ENCODE measurements around the gene PPP1R3D. TPM values are rescaled to one million over a fixed set of nuclear protein-coding genes. Genes with fewer than 3 reads are reported as not detected.

PPP1R3D gene
- total RNA-seq, 4 donors from 2014 or later, result 7.2 to 8.7 (median 8.0) TPM

GRCh38 chr20:59949911-59950310 is 9.8 kb upstream of the PPP1R3D start:
- Histone ChIP-seq H3K36me3 (peaks cover 0 to 3% (median 1%) of the 10 kb centered on the region in 3 donors), H3K9me3 (no peaks in the 10 kb centered on the region), H3K4me3 (no peak overlapping the region), H3K27me3 (no peaks in the 10 kb centered on the region), H3K4me1 (peaks cover 0 to 50% (median 26%) of the 10 kb centered on the region in 4 donors), H3K27ac (peak overlapping the region in 2 of 4 donors; percentile 45 to 68)
- DNase-seq (ENCODE audit: low spot score in 2 of 2), result no peak
- TF ChIP-seq CTCF (IDR thresholded peaks at IDR 0.05), result no peak
- 94% methylated on average over 6 of the region's 6 CpGs for WGBS, 2 donors

- DNase-seq (ENCODE audit: low spot score in 2 of 2), result peak in 1 of 2 donors; percentile 51
- TF ChIP-seq CTCF (IDR thresholded peaks at IDR 0.05) (peak; percentile 41 to 68 (median 65)), POLR2A (IDR thresholded peaks at IDR 0.05) (no peak)
- Histone ChIP-seq H3K36me3 (peaks cover 0 to 11% (median 9%) of the 10 kb centered on the region in 3 donors), H3K4me1 (peaks cover 0 to 56% (median 29%) of the 10 kb centered on the region in 4 donors), H3K4me3 (no peak overlapping the region), H3K27me3 (no peaks in the 10 kb centered on the region), H3K27ac (peak overlapping the region; percentile 11 to 68 (median 48)), H3K9me3 (no peaks in the 10 kb centered on the region)
- 31 to 32% methylated on average over 7 of the region's 7 CpGs for WGBS, 2 donors
Observed at GRCh38 chr20:59948828-59949720, 9.0 kb upstream of the PPP1R3D start.

- WGBS, 2 donors, result 47 to 53% methylated on average over 1 of the region's 1 CpG
- Histone ChIP-seq H3K9me3 (no peaks in the 10 kb centered on the region), H3K4me3 (no peak overlapping the region), H3K36me3 (peaks cover 0 to 18% (median 14%) of the 10 kb centered on the region in 3 donors), H3K27ac (peak overlapping the region; percentile 31 to 68 (median 54)), H3K27me3 (no peaks in the 10 kb centered on the region), H3K4me1 (peaks cover 0 to 58% (median 29%) of the 10 kb centered on the region in 4 donors)
- DNase-seq (ENCODE audit: low spot score in 2 of 2), result no peak
- no peak for TF ChIP-seq POLR2A (IDR thresholded peaks at IDR 0.05)
- TF ChIP-seq EP300 (IDR thresholded peaks at IDR 0.05), result no peak
- TF ChIP-seq CTCF (IDR thresholded peaks at IDR 0.05), result no peak
Observed at GRCh38 chr20:59948212-59948611, 8.1 kb upstream of the PPP1R3D start.

GRCh38 chr20:59947376-59947775 is 7.3 kb upstream of the PPP1R3D start:
- Histone ChIP-seq H3K27ac (peak overlapping the region in 3 of 4 donors; percentile 4 to 68 (median 67)), H3K36me3 (peaks cover 0 to 26% (median 14%) of the 10 kb centered on the region in 3 donors), H3K4me3 (no peak overlapping the region), H3K9me3 (no peaks in the 10 kb centered on the region), H3K27me3 (no peaks in the 10 kb centered on the region), H3K4me1 (peaks cover 0 to 66% (median 31%) of the 10 kb centered on the region in 4 donors)
- DNase-seq (ENCODE audit: low spot score in 2 of 2), result no peak
- WGBS, 2 donors, result 67 to 74% methylated on average over 8 of the region's 8 CpGs
- TF ChIP-seq CTCF (IDR thresholded peaks at IDR 0.05) (no peak), POLR2A (IDR thresholded peaks at IDR 0.05) (no peak), EP300 (IDR thresholded peaks at IDR 0.05) (no peak)

GRCh38 chr20:59945731-59946130 is 5.6 kb upstream of the PPP1R3D start:
- H3K4me1 ChIP-seq, result peaks cover 0 to 82% (median 43%) of the 10 kb centered on the region in 4 donors
- H3K27me3 ChIP-seq, result no peaks in the 10 kb centered on the region
- TF ChIP-seq CTCF (IDR thresholded peaks at IDR 0.05) (no peak), EP300 (IDR thresholded peaks at IDR 0.05) (no peak), POLR2A (IDR thresholded peaks at IDR 0.05) (no peak)
- H3K27ac ChIP-seq, result peak overlapping the region; percentile 13 to 68 (median 52)
- H3K36me3 ChIP-seq, result peaks cover 0 to 30% (median 14%) of the 10 kb centered on the region in 3 donors
- H3K9me3 ChIP-seq, result no peaks in the 10 kb centered on the region
- 38 to 57% methylated on average over 2 of the region's 2 CpGs for WGBS, 2 donors
- DNase-seq (ENCODE audit: low spot score in 2 of 2), result no peak
- no peak overlapping the region for H3K4me3 ChIP-seq

Data from tibial nerve (tissue), 4 donors.